H1 (cell line): ENCODE results near the gene NANOS3. TPM values are rescaled to one million over a fixed set of nuclear protein-coding genes. Genes with fewer than 3 reads are reported as not detected.

Experiments
- HDAC2 ChIP-seq, 2 experiments: fragments of 300-600 bp in 1 of 2; sonication (generic) in 1 of 2; IDR thresholded peaks; 2 replicates each; pipeline ENCODE4 v1.6.1; 2011 to 2012; ENCODE audit warnings: low read depth in 2 of 2, low read length in 2 of 2, mild to moderate bottlenecking in 2 of 2, moderate library complexity in 2 of 2, borderline replicate concordance in 1 of 2, inconsistent platforms in 1 of 2
- HDAC6 ChIP-seq: IDR thresholded peaks from one replicate; pipeline ENCODE4 v1.7.1; 2012; ENCODE audit warnings: low read depth, mild to moderate bottlenecking, inconsistent platforms, low read length, moderate library complexity
- NANOG ChIP-seq: IDR thresholded peaks from 2 replicates; pipeline ENCODE4 v1.6.1; 2011; ENCODE audit warnings: low read length, low read depth, mild to moderate bottlenecking, inconsistent platforms; ENCODE audit not compliant: insufficient read depth, poor library complexity, severe bottlenecking
- POLR2A ChIP-seq, 2 experiments: IDR thresholded peaks; 1 replicate in 1 of 2; 2 replicates in 1 of 2; pipeline ENCODE4 v1.6.1; 2011; ENCODE audit warnings: low read depth in 2 of 2, low read length in 2 of 2, mild to moderate bottlenecking in 2 of 2; ENCODE audit errors: control extremely low read depth in 1 of 2
- POLR2AphosphoS5 ChIP-seq: IDR thresholded peaks from 2 replicates; pipeline ENCODE4 v1.6.1; 2011; ENCODE audit warnings: low read depth, low read length
- RNF2 ChIP-seq: fragments of 200-900, 300-1000 bp; sonication (generic); IDR thresholded peaks from 2 replicates; pipeline ENCODE4 v1.7.1; 2016; ENCODE audit warnings: borderline replicate concordance, low read depth, mild to moderate bottlenecking, antibody characterized with exemption, low read length; ENCODE audit not compliant: poor library complexity, severe bottlenecking; ENCODE audit errors: missing control alignments
- polyA plus RNA-seq, 7 experiments: library from polyadenylated mRNA; depleted of rRNA in 3 of 7; stranded (reverse) in 5 of 7; unstranded in 2 of 7; fragments of >200 nt in 5 of 7; fragments of 200-250 nt in 2 of 7; gene quantifications; 1 replicate in 5 of 7; 2 replicates in 1 of 7; 4 replicates in 1 of 7; pipeline versions ENCODE4 v1.2.1 to v1.2.3, GENCODE V29; 2011 to 2013; ENCODE audit warnings: missing spikeins in 2 of 7, mixed read lengths in 2 of 7
- total RNA-seq: library from RNA; stranded (reverse); fragmentation: NEBNext Ultra II Directional; extraction: Animal tissue kit (Norgen Biotek cat#: 25700); gene quantifications from 2 replicates; pipeline ENCODE4 v1.2.1, GENCODE V29; 2021
- TF ChIP-seq, protein P1 (sequence below): IDR thresholded peaks from 2 replicates; pipeline ENCODE4 v1.6.1; 2012; ENCODE audit warnings: inconsistent platforms

NANOS3 gene
- total and polyA plus RNA-seq, 2 of the 8 experiments (the other 6 are each of a cell fraction or from before 2014, with no cell fraction given): 0.62 TPM; not detected in 1

DNA sequence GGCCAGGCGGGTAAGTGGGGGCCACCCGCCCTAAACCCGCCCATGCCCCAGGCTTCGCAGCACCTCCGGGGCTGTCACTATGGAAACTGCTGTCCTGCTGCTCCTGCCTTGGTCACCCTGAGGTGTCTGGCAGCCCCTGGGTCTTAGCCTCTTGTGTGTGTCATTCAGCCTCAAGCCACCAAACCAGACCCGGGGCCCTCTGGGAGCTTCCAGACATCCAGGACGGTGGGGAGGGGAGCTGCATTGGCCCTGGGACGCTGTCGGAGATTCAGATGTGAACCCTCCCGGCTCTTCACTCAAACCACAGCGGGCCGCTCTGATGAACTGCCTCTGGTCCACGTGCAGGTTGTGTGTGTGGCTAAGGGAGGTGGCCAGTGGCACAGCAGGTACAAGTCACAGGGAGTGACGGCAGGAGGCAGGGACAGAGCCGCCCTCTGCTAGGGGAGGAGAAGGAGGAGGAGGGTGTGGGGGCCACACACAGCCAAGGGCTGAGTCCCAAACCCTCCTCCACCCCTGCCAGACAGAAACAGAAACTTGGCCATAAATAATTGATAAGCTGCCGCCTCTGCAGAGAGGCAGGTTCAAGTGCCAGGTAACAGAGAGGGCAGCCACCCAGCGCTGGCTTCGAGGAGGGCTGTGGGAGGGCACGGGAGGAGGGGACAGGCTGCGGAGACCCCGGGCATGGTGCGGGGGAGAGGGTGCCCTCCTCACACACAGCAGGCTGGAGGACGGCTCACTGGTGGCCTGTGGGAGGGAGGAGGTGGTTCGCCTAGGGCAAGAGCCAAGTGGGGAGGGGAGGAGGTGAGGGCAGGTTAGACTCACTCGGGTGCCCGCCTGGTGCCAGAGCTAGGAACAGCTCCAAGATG is 8.0 kb downstream of the NANOS3 start (continued):
- TF ChIP-seq HDAC6: no peak
- no peak for TF ChIP-seq RNF2
- TF ChIP-seq HDAC2 (IDR thresholded peaks at IDR 0.05; ENCODE audit: borderline replicate concordance in 1 of 2, low read depth in 2 of 2, low read length in 2 of 2): no peak
- no peak for TF ChIP-seq POLR2AphosphoS5
- no peak for TF ChIP-seq NANOG
- TF ChIP-seq, protein P1, sequence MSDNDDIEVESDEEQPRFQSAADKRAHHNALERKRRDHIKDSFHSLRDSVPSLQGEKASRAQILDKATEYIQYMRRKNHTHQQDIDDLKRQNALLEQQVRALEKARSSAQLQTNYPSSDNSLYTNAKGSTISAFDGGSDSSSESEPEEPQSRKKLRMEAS: no peak
- no peak for TF ChIP-seq POLR2A (IDR thresholded peaks at IDR 0.05; ENCODE audit: control extremely low read depth in 1 of 2, low read depth in 2 of 2, low read length in 2 of 2)
